GM21619 (cell line): ENCODE measurements around the gene UPK3A.
"Not testable (repeated sequence)": the region's sequence is repeated elsewhere in the genome, so short reads cannot be mapped to it uniquely, and the experiment has no call there.

Source experiments
- ATAC-seq: cut with Tn5 transposase; IDR thresholded peaks from one replicate; pipeline ENCODE4 v1.9.1; 2021; ENCODE audit not compliant: unreplicated experiment

UPK3A gene

DNA sequence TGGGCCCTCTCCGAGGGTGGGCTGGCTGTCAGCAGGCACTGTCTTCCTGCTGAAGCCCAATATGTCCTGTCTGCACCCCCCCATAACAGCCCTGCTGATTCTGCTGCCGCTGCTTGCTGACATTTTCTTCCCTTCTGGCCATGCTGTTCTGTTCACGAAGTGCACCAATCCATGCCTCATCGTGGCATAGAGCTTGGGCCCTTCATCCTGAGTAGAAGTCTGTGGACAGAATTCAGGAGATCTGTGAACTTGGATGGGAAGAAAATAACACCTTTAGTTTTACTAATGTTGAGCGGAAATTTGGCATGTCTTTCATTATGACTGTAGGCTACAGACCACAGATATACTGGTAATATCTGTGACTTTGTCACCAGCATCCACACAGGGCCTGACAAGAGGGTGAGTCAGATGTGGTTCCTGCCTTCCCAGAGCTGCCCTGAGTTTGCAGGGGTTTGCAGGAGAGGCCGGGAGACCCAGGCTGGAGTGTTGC, 29.9 kb upstream of the UPK3A start:
- peak; percentile 80 for ATAC-seq

- not testable (repeated sequence) for ATAC-seq
Observed at GRCh38 chr22:45257941-45258340, 26.8 kb upstream of the UPK3A start.

DNA sequence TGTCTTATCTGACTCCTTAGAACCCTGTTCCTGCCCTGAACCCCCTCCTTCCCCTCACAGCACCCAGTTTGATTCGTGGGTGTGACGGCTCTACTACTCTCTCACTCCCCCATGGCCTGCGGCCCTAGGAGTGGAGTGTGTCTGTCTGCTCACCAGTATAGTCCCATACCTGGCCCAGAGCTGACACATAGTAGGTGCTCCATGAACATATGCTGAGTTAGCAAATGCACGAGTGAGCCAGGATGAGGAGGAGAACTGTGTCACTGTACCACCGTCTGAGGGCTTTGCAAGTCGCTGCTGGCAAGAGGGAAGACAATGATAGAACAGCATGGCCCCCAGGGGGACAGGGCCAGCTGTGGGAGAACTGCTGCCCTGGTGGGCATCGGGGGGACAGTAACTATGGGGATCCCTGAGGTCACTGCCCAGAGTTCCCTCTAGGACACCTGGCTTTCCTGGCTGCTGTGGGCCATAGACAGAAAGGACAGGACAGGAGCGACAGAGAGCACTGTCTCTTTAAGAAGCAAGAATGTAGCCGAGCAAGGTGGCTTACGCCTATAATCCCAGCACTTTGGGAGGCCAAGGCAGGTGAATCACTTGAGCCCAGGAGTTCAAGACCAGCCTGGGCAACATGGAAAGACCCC, 24.9 kb upstream of the UPK3A start:
- no peak for ATAC-seq

DNA sequence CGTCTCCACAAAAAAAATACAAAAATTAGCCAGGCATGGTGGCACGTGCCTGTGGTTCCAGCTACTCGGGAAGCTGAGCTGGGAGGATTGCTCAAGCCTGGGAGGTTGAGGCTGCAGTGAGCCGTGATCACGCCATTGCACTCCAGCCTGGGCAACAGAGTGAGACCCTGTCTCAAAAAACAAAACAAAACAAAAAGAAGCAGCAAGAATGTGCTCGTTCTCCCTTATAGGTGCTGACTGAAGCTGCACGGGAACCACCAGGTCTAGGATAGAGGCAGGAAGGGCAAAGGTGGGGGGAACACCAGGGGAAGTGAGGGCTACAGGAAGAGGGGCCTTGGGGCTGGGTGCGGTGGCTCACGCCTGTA, 24.4 kb upstream of the UPK3A start:
- not testable (repeated sequence) for ATAC-seq

DNA sequence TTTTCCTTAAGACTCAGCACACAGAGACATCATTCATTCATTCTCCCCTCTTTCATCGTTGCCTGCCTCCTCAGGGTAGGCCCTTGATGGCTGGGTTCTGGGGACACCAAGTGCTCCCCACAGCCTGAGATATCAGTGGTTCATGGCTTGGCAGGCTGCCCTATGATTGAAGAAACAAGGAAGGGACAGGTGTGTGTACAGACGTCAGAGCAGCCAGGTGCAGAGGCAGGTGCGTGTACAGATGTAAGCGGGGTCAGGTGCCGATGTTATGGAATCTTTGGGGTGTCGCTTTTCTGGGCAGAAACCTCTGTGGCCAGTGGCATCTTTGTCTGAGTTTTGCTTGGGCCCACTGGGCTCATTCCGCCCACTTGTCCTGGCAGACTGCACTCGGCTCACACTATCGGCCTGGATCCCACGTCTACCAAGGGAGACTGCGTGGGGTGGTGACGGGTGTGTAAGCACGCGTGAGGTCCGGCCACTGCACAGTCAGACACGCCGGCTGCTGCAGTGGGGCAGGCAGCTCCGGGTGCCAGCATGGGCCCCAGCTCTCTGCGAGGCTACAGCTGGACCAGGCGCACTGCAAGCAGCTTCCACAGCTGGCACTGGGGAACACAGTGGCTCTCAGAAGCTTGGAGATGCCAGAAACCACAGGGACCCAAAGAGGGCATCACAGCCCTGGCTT, 23.2 kb upstream of the UPK3A start:
- ATAC-seq: no peak

DNA sequence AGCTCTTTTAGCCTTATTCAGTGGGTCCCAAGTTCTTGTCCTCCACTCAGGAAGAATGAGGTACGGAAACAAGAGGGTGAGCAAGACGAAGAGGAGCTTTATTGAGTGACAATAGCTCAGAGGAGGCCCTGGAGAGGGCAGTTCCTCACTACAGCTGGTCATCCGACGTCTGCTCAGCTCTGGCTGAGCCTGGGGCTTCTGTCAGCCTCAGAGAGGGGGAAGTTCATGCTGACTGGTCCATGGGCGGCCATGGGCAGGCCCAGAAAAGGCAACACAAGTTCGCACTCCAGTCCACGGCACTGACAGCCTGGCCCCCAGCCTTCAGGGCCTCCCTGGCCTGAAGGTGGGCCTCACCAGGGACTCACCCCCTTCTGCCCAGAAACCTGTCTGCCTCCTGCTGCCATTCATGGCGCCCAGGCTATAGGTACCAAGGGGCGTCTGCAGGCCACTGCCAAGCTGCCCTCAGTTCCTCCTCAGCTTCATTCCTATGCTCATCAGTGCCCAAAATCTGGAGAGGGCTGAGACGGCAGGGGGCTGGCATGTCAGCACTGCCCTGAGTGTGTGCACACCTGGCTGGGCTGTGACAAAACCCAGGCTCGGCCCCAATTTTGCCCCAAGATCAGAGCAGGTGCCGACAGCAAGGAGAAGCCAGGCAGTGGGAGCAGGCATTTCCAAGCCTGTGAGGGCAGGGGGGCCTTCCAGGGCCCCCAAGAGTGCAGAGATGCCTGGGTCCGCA, 22.4 kb upstream of the UPK3A start:
- ATAC-seq: no peak

GRCh38 chr22:45262931-45263462, 21.8 kb upstream of the UPK3A start:
- ATAC-seq: peak; percentile 18

- peak; percentile 64 for ATAC-seq
Observed at GRCh38 chr22:45263463-45264269, 21.1 kb upstream of the UPK3A start.

GRCh38 chr22:45265535-45265934, 19.2 kb upstream of the UPK3A start:
- no peak for ATAC-seq

DNA sequence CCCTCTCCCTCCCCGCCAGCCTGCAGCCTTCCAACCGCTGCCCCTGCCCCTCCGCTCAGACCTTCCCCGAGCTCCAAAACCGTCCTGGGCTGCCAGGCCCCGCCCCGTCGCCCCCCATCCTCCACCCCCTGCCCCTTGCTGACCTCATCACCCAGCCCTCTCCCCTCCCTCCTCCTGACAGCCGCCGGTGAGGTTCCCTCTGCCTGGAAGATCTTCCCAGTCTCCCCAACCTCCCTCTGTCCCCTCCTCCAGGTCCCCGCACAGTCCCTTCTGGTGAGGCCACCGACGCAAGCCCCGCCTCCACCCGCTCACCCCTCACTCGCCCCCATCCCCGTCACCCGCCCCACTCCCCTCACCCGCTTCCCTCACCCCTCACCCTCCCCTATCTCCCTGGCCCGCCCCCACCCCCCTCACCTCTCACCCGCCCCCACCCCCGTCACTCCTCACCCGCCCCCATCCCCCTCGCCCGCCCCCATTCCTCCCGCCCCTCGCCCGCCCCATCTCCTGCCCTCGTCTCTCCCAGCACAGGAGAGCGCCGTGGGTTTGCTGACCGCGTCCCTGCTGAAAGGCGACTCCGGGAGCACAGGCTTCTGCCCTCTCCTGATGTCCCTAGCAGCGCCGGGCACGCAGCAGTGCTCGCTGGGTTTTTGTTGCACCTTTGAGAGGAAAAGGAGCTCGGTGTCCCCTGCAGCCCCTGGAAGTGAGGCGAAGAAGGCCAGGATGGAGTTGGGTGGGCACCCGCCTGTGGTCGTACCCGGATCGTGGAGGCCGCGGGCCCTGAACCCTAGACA, 16.4 kb upstream of the UPK3A start:
- ATAC-seq: no peak

GRCh38 chr22:45268958-45269844, 15.5 kb upstream of the UPK3A start:
- ATAC-seq: peak; percentile 69

DNA sequence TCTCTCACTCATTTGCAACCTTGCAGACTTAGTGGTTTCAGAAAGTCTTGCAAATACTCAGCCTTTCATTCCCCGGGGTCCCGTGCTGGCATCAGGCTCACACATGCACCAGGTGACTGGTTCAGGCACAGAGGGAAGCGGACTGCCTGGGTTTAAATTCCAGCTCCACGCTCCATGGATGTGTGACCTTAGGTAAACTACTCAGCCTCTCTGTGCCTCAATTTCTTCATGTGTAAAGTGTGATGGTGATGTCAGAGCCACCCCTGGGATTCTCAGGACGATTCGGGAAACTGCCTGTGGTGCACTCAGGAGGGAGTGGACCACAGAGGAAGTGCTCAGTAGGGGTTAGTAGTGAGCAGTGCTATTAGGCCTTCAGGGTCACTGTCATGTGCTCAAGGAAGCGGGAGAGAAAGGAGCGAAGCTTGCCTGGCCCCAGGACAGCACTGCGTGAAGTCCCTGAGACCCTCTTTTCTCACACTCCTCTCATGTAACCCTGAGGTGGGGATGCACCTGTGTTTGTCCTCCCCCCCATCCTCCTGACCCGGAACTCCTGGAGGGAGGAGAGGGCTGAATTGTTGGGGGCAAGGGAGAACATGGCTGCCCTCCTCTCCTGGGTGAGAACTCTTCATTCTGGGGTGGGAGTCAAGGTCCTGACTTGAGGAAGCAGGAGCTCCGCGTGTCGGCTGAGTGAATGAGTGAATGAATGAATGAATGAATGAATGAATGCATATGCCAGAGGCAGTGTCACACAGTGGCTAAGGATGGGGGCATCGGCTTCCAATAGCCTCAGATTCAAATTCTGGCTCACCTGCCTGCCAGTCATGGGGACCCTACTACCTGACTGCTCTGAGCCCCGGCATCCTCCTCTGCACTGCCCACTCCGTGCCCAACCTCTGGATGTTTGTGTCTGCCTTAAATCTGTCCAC, 14.4 kb upstream of the UPK3A start:
- ATAC-seq: no peak

- ATAC-seq: no peak
Observed at GRCh38 chr22:45271667-45272201, 13.0 kb upstream of the UPK3A start.

DNA sequence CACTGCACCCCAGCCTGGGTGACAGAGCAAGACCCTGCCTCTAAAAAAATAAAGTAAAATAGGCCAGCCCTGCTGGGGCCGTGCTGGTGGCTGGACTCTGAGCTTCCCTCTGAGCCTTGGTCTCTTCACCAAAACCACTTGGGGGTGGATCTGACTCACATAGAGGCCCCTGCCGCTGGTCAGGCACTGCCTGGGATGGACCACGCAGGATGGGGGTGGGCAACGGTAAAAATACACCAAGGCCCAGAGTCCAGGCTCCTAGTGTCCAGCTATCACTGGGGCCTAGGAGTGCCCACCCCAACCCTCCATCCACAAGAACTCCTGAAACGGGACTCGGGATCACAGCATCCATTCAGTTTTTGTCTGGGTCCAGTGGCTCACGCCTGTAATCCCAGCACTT, 12.3 kb upstream of the UPK3A start:
- no peak for ATAC-seq

DNA sequence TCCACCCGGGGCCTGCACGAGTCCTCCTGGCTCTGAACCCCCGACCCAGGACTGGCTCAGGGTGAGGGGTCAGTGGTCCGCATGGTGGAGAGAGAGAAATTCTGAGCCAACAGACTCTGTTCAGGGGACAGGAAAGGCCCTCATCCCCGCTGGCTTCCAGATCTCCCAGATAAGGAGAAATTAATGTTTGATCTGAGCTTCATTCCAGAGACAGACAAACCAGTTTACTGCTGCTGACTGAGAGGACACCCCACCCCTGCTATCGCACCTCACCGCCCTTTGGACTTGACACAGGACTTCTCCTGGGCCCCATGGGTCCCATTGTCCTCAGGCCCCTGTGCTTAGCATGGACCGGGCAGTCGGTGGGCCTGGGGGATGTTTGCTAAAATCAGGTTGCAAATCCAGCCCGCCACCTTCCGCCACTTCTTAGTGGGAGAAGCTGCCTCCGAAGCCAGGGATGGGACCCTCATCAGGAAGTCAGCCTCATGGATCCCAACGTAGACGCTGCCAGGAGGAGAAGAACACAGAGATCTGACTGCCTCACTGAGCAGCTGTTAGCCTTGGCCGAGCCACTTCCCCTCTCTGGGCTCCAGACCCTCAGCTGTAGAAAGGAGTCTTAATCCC, 11.2 kb upstream of the UPK3A start:
- no peak for ATAC-seq

GRCh38 chr22:45276507-45277105, 8.1 kb upstream of the UPK3A start:
- ATAC-seq: no peak

GRCh38 chr22:45277720-45278119, 7.0 kb upstream of the UPK3A start:
- not testable (repeated sequence) for ATAC-seq
